Measurements from ENCODE around the gene DOCK3. TPM values are rescaled to one million over a fixed set of nuclear protein-coding genes. Genes with fewer than 3 reads are reported as not detected.
"Not testable (repeated sequence)": the region's sequence is repeated elsewhere in the genome, so short reads cannot be mapped to it uniquely, and the experiment has no call there.

The DOCK3 gene
- total RNA-seq, 1 experiment from 2014 or later: 0.47 TPM

GRCh38 chr3:51083490-51083889 lies 408.8 kb downstream of the DOCK3 start:
- Histone ChIP-seq H3K36me3 (ENCODE audit: insufficient read depth, low read length, poor library complexity, severe bottlenecking) (no peaks in the 10 kb centered on the region), H3K4me3 (ENCODE audit: low read depth, low read length, poor library complexity, severe bottlenecking) (no peak overlapping the region), H3K9me3 (ENCODE audit: low read depth, low read length, poor library complexity, severe bottlenecking) (no peaks in the 10 kb centered on the region), H3K27ac (ENCODE audit: low read depth, low read length, poor library complexity, severe bottlenecking) (no peak overlapping the region), H3K27me3 (replicated peaks; ENCODE audit: insufficient read depth, low read depth, low read length, poor library complexity) (no peaks in the 10 kb centered on the region), H3K4me1 (ENCODE audit: insufficient read depth, low read length, poor library complexity, severe bottlenecking) (no peaks in the 10 kb centered on the region)
- ChIA-PET POLR2A (ENCODE audit: low non-redundant PET) (no interaction called here), CTCF (no interaction called here)
- no peak for DNase-seq (ENCODE audit: low spot score)
- intact Hi-C loops (cut with micrococcal nuclease; ENCODE audit: unreplicated experiment): no loop called here
- BruUV-seq (replicated peaks): no TSS peak
- TF ChIP-seq EZH2 (IDR thresholded peaks at IDR 0.05; ENCODE audit: borderline replicate concordance, low read depth, low read length, poor library complexity, severe bottlenecking) (no peak), CTCF (conservative IDR thresholded peaks at IDR 0.05; ENCODE audit: low read depth, low read length) (no peak)

GRCh38 chr3:51092141-51092540 lies 417.4 kb downstream of the DOCK3 start:
- H3K9me3 ChIP-seq (ENCODE audit: low read depth, low read length, poor library complexity, severe bottlenecking); H3K4me3 ChIP-seq (ENCODE audit: low read depth, low read length, poor library complexity, severe bottlenecking); H3K27ac ChIP-seq (ENCODE audit: low read depth, low read length, poor library complexity, severe bottlenecking); CTCF ChIA-PET; POLR2A ChIA-PET (ENCODE audit: low non-redundant PET); intact Hi-C loops (cut with micrococcal nuclease; ENCODE audit: unreplicated experiment); DNase-seq (ENCODE audit: low spot score); H3K27me3 ChIP-seq (replicated peaks; ENCODE audit: insufficient read depth, low read depth, low read length, poor library complexity); H3K36me3 ChIP-seq (ENCODE audit: insufficient read depth, low read length, poor library complexity, severe bottlenecking); BruUV-seq (replicated peaks); H3K4me1 ChIP-seq (ENCODE audit: insufficient read depth, low read length, poor library complexity, severe bottlenecking): not testable (repeated sequence)

GRCh38 chr3:51094838-51095237 lies 420.1 kb downstream of the DOCK3 start:
- POLR2A ChIA-PET (ENCODE audit: low non-redundant PET); intact Hi-C loops (cut with micrococcal nuclease; ENCODE audit: unreplicated experiment); DNase-seq (ENCODE audit: low spot score); CTCF ChIA-PET; H3K4me1 ChIP-seq (ENCODE audit: insufficient read depth, low read length, poor library complexity, severe bottlenecking); H3K27me3 ChIP-seq (replicated peaks; ENCODE audit: insufficient read depth, low read depth, low read length, poor library complexity); H3K36me3 ChIP-seq (ENCODE audit: insufficient read depth, low read length, poor library complexity, severe bottlenecking); BruUV-seq (replicated peaks); H3K9me3 ChIP-seq (ENCODE audit: low read depth, low read length, poor library complexity, severe bottlenecking); H3K27ac ChIP-seq (ENCODE audit: low read depth, low read length, poor library complexity, severe bottlenecking); H3K4me3 ChIP-seq (ENCODE audit: low read depth, low read length, poor library complexity, severe bottlenecking): not testable (repeated sequence)

GRCh38 chr3:51099794-51100535 lies 425.2 kb downstream of the DOCK3 start:
- H3K4me3 ChIP-seq (ENCODE audit: low read depth, low read length, poor library complexity, severe bottlenecking): no peak overlapping the region
- ChIA-PET CTCF (interaction anchor here (1.0 to 1.2 kb wide), 2 partner anchors 272 to 275 kb away, joined by 3 to 6 read pairs; no protein-coding TSS in a partner anchor), POLR2A (ENCODE audit: low non-redundant PET) (no interaction called here)
- H3K4me1 ChIP-seq (ENCODE audit: insufficient read depth, low read length, poor library complexity, severe bottlenecking): no peaks in the 10 kb centered on the region
- TF ChIP-seq CTCF (conservative IDR thresholded peaks at IDR 0.05; ENCODE audit: low read depth, low read length): peak; percentile 64
- no peak for TF ChIP-seq EZH2 (IDR thresholded peaks at IDR 0.05; ENCODE audit: borderline replicate concordance, low read depth, low read length, poor library complexity, severe bottlenecking)
- H3K27ac ChIP-seq (ENCODE audit: low read depth, low read length, poor library complexity, severe bottlenecking): no peak overlapping the region
- H3K9me3 ChIP-seq (ENCODE audit: low read depth, low read length, poor library complexity, severe bottlenecking): no peaks in the 10 kb centered on the region
- intact Hi-C loops (cut with micrococcal nuclease; ENCODE audit: unreplicated experiment): loop anchor here (1.0 kb wide), 1 partner anchor 272 kb away; no protein-coding TSS in a partner anchor
- BruUV-seq (replicated peaks): no TSS peak
- peak; percentile 51 for DNase-seq (ENCODE audit: low spot score)
- no peaks in the 10 kb centered on the region for H3K27me3 ChIP-seq (replicated peaks; ENCODE audit: insufficient read depth, low read depth, low read length, poor library complexity)
- no peaks in the 10 kb centered on the region for H3K36me3 ChIP-seq (ENCODE audit: insufficient read depth, low read length, poor library complexity, severe bottlenecking)
